22Rv1 (cell line): Measurements from ENCODE around the gene AP2A2.

Source experiments
- H3K27ac ChIP-seq: fragments of 450-650 bp; 2 replicates; pipeline ENCODE4 v1.5.1; 2017
- CTCF ChIP-seq: fragments of 450-650 bp; IDR thresholded peaks from 2 replicates; pipeline ENCODE4 v1.5.1; 2017; ENCODE audit warnings: mild to moderate bottlenecking
- ZFX ChIP-seq: fragments of 450-650 bp; IDR thresholded peaks from 2 replicates; pipeline ENCODE4 v1.6.1; 2017; ENCODE audit warnings: antibody characterized with exemption, borderline replicate concordance

AP2A2 gene

GRCh38 chr11:925158-925495 is 543 bp upstream of the AP2A2 start:
- H3K27ac ChIP-seq = peak overlapping the region; percentile 63; the same call in 1 of the 2 replicates
- TF ChIP-seq ZFX (no peak), CTCF (no peak)

GRCh38 chr11:926341-926916 is 759 bp downstream of the AP2A2 start:
- peak overlapping the region; percentile 63 for H3K27ac ChIP-seq
- TF ChIP-seq CTCF = no peak
- no peak for TF ChIP-seq ZFX

- H3K27ac ChIP-seq = 0 out of 2 replicates have a peak overlapping the region, but pooled peaks have one; percentile 63
- TF ChIP-seq CTCF = no peak
- no peak for TF ChIP-seq ZFX
Observed at GRCh38 chr11:927871-928270, 2.2 kb downstream of the AP2A2 start.

DNA sequence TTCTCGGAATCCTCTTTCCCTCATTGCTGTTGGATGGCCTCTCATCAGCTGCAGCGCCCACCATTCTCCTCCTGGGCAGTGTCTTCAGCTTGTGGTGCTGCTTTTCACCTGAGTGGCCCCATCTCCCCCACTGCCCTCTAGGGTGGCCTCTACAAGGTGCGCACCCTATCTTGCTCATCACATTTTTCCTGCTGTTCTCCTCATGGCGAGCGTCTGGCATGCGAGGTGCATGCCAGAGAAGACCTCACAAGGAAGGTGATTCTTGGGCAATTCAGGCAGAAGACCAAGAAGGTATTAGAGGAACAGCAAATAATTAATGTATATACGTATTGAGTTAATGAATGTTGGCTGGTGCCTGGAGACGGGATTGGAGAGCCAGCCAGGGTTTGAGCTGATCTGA is 3.1 kb downstream of the AP2A2 start:
- TF ChIP-seq CTCF (no peak), ZFX (no peak)
- no peak overlapping the region for H3K27ac ChIP-seq

- no peak overlapping the region for H3K27ac ChIP-seq
- no peak for TF ChIP-seq ZFX
- TF ChIP-seq CTCF = no peak
Observed at GRCh38 chr11:929405-929804, 3.7 kb downstream of the AP2A2 start.

DNA sequence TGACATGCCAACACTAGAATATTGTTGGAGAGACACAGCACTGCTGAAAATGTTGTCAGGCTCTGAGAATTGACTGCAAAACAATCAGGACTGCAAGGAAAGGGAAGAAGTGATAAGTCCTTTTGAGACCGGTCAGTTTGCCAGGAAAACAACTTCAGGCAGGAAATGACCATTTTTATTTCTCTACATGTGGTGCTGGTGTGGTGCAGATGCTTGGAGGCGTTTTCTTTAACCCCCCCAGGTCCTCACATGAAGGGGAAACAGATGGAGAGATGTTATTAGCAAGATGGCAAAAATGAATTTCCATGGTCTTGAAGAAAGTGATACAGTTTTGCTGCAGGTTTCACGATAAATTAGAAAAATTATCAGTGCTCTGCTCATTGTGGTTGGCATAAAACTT is 5.7 kb downstream of the AP2A2 start:
- no peak overlapping the region for H3K27ac ChIP-seq
- no peak for TF ChIP-seq ZFX
- TF ChIP-seq CTCF = no peak

GRCh38 chr11:932435-932834 is 6.8 kb downstream of the AP2A2 start:
- no peak overlapping the region for H3K27ac ChIP-seq

More at GRCh38 chr11:932435-932834, 6.8 kb downstream of the AP2A2 start:
- TF ChIP-seq ZFX (no peak), CTCF (no peak)
